GM12878 (cell line): ENCODE measurements around the gene PUM2.

Source experiments
- ATF3 ChIP-seq: IDR thresholded peaks from 2 replicates; pipeline ENCODE4 v1.6.1; 2011; ENCODE audit warnings: low read depth, mild to moderate bottlenecking, low read length, moderate library complexity, borderline replicate concordance; ENCODE audit errors: extremely low read depth
- CBX5 ChIP-seq: sonication (generic); IDR thresholded peaks from 2 replicates; pipeline ENCODE4 v1.6.1; 2016; ENCODE audit warnings: low read depth, moderate library complexity, mild to moderate bottlenecking, inconsistent platforms
- CREB1 ChIP-seq: IDR thresholded peaks from 2 replicates; pipeline ENCODE4 v1.6.1; 2012; ENCODE audit warnings: low read depth, mild to moderate bottlenecking, inconsistent platforms
- CTCF ChIP-seq, 3 experiments: IDR thresholded peaks in 2 of 3; conservative IDR thresholded peaks in 1 of 3; 2 replicates each; pipeline ENCODE4 v1.5.1; 2011; ENCODE audit warnings: low read depth in 3 of 3, low read length in 3 of 3, mild to moderate bottlenecking in 3 of 3, control low read depth in 2 of 3, moderate library complexity in 2 of 3, inconsistent platforms in 1 of 3, mixed read lengths in 1 of 3; ENCODE audit not compliant: control insufficient read depth in 2 of 3, insufficient read depth in 1 of 3; ENCODE audit errors: extremely low read depth in 1 of 3
- EZH2 ChIP-seq: IDR thresholded peaks from 2 replicates; pipeline ENCODE4 v1.6.1; 2012; ENCODE audit warnings: low read depth, mild to moderate bottlenecking, control low read depth, inconsistent platforms, low read length, borderline replicate concordance; ENCODE audit not compliant: control insufficient read depth
- IRF3 ChIP-seq: fragments of 450-650 bp; IDR thresholded peaks from 2 replicates; pipeline ENCODE4 v1.6.1; 2014; ENCODE audit warnings: mild to moderate bottlenecking
- MYB ChIP-seq: fragments of 150-350 bp; IDR thresholded peaks from 2 replicates; pipeline ENCODE4 v1.6.1; 2014; ENCODE audit warnings: mild to moderate bottlenecking, low read depth, low read length, borderline replicate concordance
- POLR2A ChIP-seq: IDR thresholded peaks from 2 replicates; pipeline ENCODE4 v1.6.1; 2011; ENCODE audit warnings: low read depth, mild to moderate bottlenecking, low read length
- POLR2AphosphoS2 ChIP-seq: IDR thresholded peaks from 2 replicates; pipeline ENCODE4 v1.6.1; 2011; ENCODE audit warnings: low read depth, mild to moderate bottlenecking, low read length, improper control_type of control experiment, moderate library complexity
- RFX5 ChIP-seq: IDR thresholded peaks from 2 replicates; pipeline ENCODE4 v1.6.1; 2011; ENCODE audit warnings: low read depth, low read length, improper control_type of control experiment
- TCF7 ChIP-seq: IDR thresholded peaks from 2 replicates; pipeline ENCODE4 v1.6.1; 2014; ENCODE audit warnings: antibody characterized with exemption, borderline replicate concordance
- TF ChIP-seq, protein P1 (sequence below): fragments of 450-650 bp; IDR thresholded peaks from 2 replicates; pipeline ENCODE4 v1.6.1; 2016; ENCODE audit warnings: mild to moderate bottlenecking

- TF ChIP-seq CREB1 (no peak), EZH2 (no peak), CTCF (IDR thresholded peaks at IDR 0.05 in 2 of 3, conservative IDR thresholded peaks at IDR 0.05 in 1 of 3; ENCODE audit: control insufficient read depth in 2 of 3, extremely low read depth in 1 of 3, insufficient read depth in 1 of 3, low read depth in 3 of 3, low read length in 3 of 3) (no peak), POLR2A (no peak), ATF3 (no peak), IRF3 (no peak), MYB (no peak), POLR2AphosphoS2 (no peak), RFX5 (no peak), TCF7 (no peak), CBX5 (no peak)
- TF ChIP-seq, protein P1, sequence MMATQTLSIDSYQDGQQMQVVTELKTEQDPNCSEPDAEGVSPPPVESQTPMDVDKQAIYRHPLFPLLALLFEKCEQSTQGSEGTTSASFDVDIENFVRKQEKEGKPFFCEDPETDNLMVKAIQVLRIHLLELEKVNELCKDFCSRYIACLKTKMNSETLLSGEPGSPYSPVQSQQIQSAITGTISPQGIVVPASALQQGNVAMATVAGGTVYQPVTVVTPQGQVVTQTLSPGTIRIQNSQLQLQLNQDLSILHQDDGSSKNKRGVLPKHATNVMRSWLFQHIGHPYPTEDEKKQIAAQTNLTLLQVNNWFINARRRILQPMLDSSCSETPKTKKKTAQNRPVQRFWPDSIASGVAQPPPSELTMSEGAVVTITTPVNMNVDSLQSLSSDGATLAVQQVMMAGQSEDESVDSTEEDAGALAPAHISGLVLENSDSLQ: no peak
Measured at GRCh38 chr2:20309001-20309400, 41.6 kb downstream of the PUM2 start.
